Right lobe of liver (tissue), 6 donors: Measurements from ENCODE around the gene DTD2. TPM values are rescaled to one million over a fixed set of nuclear protein-coding genes. Genes with fewer than 3 reads are reported as not detected.
"Not testable (repeated sequence)": the region's sequence is repeated elsewhere in the genome, so short reads cannot be mapped to it uniquely, and the experiment has no call there.

Source experiments
- ATAC-seq, 4 donors: fragments of 200-7000 bp; cut with Tn5 transposase; one replicate each; pipeline ENCODE4 v1.9.1; 2020; ENCODE audit warnings: mild to moderate bottlenecking in 4 of 4, moderate library complexity in 4 of 4
- DNase-seq, 3 donors: peaks; one replicate each; pipeline ENCODE4 v3.0.0-alpha.2; 2020
- H3K27ac ChIP-seq, 3 donors: fragments of 200-600 bp; one replicate each; pipeline ENCODE4 v1.8.0; 2022
- H3K27me3 ChIP-seq, 2 donors: fragments of 200-600 bp; one replicate each; pipeline ENCODE4 v1.8.0; 2022
- H3K36me3 ChIP-seq, 4 donors: fragments of 200-600 bp; sonication (generic) in 1 of 4; one replicate each; pipeline versions ENCODE4 v1.5.1 to v1.8.0; 2017 to 2022; ENCODE audit warnings: control low read depth in 1 of 4
- H3K4me1 ChIP-seq, 4 donors: fragments of 200-600 bp; sonication (generic) in 1 of 4; one replicate each; pipeline versions ENCODE4 v1.5.1 to v1.8.0; 2017 to 2022; ENCODE audit warnings: control low read depth in 1 of 4
- H3K4me3 ChIP-seq, 3 donors: fragments of 200-600 bp; one replicate each; pipeline ENCODE4 v1.8.0; 2022
- H3K9me3 ChIP-seq, 4 donors: fragments of 200-600 bp; sonication (generic) in 1 of 4; one replicate each; pipeline versions ENCODE4 v1.5.1 to v1.8.0; 2017 to 2022; ENCODE audit warnings: control low read depth in 1 of 4
- POLR2A ChIP-seq: fragments of 450-650 bp; IDR thresholded peaks from one replicate; pipeline ENCODE4 v1.6.1; 2017; ENCODE audit warnings: antibody characterized with exemption, mild to moderate bottlenecking
- WGBS: methylation state at CpG from one replicate; pipeline ENCODE4 v1.1.6; 2018; ENCODE audit warnings: low coverage, low lambda C conversion rate; ENCODE audit not compliant: insufficient coverage; ENCODE audit errors: missing lambda C conversion rate; 5-methylcytosine and 5-hydroxymethylcytosine counted together
- intact Hi-C, 2 donors: fragments of 100-400 bp; cut with DNase I; formaldehyde crosslinking; loops; one replicate each; pipeline versions ENCODE4 v1.11.2 to v1.14.1; 2022
- total RNA-seq, 6 experiments: library from RNA; depleted of rRNA in 2 of 6; stranded (reverse); fragments of >200 nt in 2 of 6; fragmentation: NEBNext Ultra II Directional in 3 of 6; extraction: Animal tissue kit (Norgen Biotek cat#: 25700) in 3 of 6; gene quantifications; one replicate each; pipeline versions ENCODE4 v1.1.0 to v1.2.4, GENCODE V29; 2016 to 2023
- TF ChIP-seq, protein P1 (sequence below), 4 donors: fragments of 200-600 bp in 3 of 4; fragments of 450-650 bp in 1 of 4; IDR thresholded peaks; one replicate each; pipeline versions ENCODE4 v1.5.1 to v1.8.0; 2016 to 2022; ENCODE audit warnings: antibody characterized with exemption in 4 of 4, mild to moderate bottlenecking in 2 of 4
- donor health status: DM: no; HTN: yes; CAD: no.
- donor health status: DM: no; HTN: no; CAD: no.
- donor health status: DM: no; HTN: no; CAD: no.
- donor health status: DM: no; HTN: yes; CAD: no.
- donor health status: DM: no; HTN: yes; CAD: no.

Gene DTD2
- total RNA-seq, 6 experiments from 2014 or later: 8.1 to 20.0 (median 11.8) TPM

DNA sequence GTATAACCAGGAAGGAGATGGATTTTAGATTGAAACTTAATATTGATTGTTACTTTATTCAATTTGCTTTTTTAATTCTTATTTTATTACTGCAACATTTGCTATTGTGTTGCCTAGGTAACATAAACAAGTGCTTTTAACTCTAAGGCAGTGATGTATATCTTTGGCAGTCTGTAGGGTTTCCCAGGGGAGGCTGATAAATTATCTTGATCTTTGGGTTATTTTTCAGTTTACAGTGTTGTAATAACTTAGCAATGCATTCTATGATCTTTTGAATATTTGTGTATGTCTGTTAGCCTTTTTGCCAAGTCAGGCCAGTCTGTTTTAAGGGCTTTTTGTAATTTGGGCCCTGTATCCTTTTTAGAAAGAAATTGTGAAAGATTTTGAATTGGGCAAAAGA, 7.8 kb upstream of the DTD2 start:
- Histone ChIP-seq H3K27ac (no peak overlapping the region), H3K4me1 (no peaks in the 10 kb centered on the region), H3K27me3 (no peaks in the 10 kb centered on the region), H3K4me3 (no peak overlapping the region), H3K9me3 (no peaks in the 10 kb centered on the region), H3K36me3 (no peaks in the 10 kb centered on the region)
- intact Hi-C loops: no loop called here
- no peak for DNase-seq
- no peak for ATAC-seq
- no peak for TF ChIP-seq POLR2A
- TF ChIP-seq, protein P1, sequence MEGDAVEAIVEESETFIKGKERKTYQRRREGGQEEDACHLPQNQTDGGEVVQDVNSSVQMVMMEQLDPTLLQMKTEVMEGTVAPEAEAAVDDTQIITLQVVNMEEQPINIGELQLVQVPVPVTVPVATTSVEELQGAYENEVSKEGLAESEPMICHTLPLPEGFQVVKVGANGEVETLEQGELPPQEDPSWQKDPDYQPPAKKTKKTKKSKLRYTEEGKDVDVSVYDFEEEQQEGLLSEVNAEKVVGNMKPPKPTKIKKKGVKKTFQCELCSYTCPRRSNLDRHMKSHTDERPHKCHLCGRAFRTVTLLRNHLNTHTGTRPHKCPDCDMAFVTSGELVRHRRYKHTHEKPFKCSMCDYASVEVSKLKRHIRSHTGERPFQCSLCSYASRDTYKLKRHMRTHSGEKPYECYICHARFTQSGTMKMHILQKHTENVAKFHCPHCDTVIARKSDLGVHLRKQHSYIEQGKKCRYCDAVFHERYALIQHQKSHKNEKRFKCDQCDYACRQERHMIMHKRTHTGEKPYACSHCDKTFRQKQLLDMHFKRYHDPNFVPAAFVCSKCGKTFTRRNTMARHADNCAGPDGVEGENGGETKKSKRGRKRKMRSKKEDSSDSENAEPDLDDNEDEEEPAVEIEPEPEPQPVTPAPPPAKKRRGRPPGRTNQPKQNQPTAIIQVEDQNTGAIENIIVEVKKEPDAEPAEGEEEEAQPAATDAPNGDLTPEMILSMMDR (IDR thresholded peaks at IDR 0.05): no peak

DNA sequence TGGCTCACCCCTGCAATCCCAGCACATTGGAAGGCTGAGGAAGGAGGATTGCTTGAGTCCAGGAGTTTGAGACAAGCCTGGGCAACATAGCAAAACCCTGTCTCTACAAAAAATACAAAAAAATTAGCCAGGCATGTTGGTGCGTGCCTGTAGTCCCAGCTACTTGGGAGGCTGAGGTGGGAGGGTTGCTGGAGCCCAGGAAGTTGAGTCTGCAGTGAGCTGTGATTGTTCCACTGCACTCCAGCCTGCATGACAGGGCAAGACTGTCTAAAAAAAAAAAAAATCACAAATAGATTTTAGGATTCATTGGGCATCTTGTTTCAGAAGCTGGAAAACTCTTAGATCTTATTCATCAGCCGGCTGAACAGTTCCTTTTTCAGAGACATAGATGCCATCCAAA, 5.1 kb upstream of the DTD2 start:
- intact Hi-C loops, ATAC-seq, DNase-seq, H3K4me1 ChIP-seq, H3K4me3 ChIP-seq, H3K9me3 ChIP-seq, H3K27me3 ChIP-seq, H3K36me3 ChIP-seq, H3K27ac ChIP-seq: not testable (repeated sequence)
- WGBS: 85% methylated on average over 2 of the region's 2 CpGs

DNA sequence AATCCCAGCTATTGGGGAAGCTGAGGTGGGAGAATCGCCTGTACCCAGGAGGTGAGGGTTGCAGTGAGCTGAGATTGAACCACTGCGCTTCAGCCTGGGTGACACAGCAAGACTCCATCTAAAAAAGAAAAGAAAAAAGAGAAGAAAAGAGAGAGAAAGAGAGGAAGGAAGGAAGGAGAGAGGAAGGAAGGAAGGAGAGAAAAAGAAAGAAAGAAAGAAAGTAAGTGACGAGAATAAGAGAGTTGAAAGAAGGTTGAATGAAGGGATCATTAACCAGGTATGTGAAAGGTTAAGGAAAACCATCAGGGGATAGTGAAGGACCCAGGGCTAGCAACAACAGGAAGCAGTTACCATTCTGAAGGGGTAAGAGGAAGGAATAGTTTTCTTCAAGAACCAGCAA, 4.2 kb upstream of the DTD2 start:
- H3K27me3 ChIP-seq: no peaks in the 10 kb centered on the region
- H3K27ac ChIP-seq: no peak overlapping the region
- DNase-seq (no peak), ATAC-seq (no peak)
- WGBS: 81% methylated on average over 3 of the region's 3 CpGs
- H3K9me3 ChIP-seq: no peaks in the 10 kb centered on the region
- no peaks in the 10 kb centered on the region for H3K36me3 ChIP-seq
- H3K4me1 ChIP-seq: peaks cover 0 to 10% (median 0%) of the 10 kb centered on the region in 4 donors
- intact Hi-C loops: no loop called here
- TF ChIP-seq, protein P1 (IDR thresholded peaks at IDR 0.05): no peak
- TF ChIP-seq POLR2A: no peak
- no peak overlapping the region for H3K4me3 ChIP-seq

DNA sequence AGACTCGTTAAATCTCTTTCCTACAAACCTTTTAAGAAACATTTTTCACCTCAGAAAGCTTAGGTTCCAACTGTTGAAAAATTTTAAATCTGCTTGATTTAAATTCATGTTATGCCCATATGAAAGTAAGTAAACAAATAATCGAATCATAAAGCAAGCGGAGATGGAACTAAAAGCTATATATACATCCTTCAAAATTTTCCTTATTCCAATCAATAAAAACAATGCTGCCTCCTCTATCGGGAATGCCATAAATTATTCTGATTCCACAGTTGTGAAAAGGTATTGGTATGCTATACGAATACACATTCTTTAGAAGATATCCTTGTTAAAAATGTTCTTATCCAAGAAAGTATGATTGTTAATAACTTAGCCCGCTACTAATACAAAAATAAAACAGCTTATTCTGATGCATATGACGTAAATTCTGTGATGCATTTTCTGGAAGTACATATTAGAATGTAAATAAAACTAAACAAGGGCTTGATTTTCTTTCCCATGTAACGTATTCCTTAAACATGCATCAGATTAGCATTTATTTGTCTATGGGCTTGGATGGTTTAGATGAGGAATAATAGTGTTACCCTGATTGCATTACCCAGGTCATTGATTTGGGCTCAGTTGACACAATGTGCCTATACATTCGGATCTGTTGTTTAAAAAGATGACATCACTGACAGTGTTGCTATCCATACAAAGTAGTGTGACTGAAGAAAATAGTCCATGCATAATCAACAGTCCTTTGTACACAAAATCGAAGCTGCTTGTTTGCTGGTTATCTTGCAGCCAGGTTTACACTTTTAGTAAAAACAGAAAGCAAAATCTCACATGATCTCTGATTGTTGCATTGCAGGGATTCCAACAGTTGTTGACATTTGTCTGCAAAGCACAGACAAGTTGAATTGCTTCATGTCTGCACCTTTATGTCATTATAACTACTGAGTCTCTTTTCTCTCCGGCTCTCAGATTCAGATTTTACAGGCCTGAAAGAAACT, 656 bp upstream of the DTD2 start:
- Histone ChIP-seq H3K4me3 (peak overlapping the region; percentile 2 to 88 (median 86)), H3K27ac (peak overlapping the region; percentile 36 to 82 (median 80)), H3K9me3 (no peaks in the 10 kb centered on the region), H3K27me3 (no peaks in the 10 kb centered on the region), H3K4me1 (peaks cover 0 to 16% (median 3%) of the 10 kb centered on the region in 4 donors), H3K36me3 (peaks cover 0 to 2% (median 0%) of the 10 kb centered on the region in 4 donors)
- ATAC-seq (peak; percentile 19 to 49 (median 36)), DNase-seq (no peak)
- TF ChIP-seq, protein P1 (IDR thresholded peaks at IDR 0.05): no peak
- TF ChIP-seq POLR2A: no peak
- WGBS: 22% methylated on average over 11 of the region's 11 CpGs
- intact Hi-C loops: no loop called here

DNA sequence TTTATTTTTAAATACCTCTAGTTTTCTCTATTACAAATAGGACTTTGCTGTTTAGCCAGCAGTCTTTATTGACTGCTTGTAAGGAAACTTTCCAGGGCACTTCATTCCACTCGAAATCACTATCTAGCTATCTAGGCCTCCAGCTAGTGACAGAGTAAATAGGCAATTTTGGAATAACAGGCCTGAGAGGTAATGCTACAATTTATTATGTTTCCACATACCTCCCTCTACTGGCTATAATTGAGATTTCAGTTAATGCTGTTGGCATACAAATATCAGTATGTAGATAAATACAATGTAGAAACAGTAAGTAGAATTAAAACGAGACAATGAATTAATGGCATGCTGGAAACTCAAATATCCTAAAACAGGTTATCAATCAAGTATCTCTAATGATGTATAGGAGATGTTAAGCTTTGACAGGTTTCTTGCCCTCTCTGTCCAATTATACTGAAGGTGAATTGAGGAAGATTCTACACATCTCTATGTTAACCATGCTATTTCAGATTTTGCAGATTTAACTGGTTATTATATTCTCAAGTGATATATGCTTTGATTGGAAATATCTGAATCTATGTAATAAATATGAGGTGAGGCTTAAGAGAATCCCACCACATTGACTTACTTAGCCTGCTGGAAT, 7.2 kb downstream of the DTD2 start:
- Histone ChIP-seq H3K36me3 (peaks cover 0 to 18% (median 5%) of the 10 kb centered on the region in 4 donors), H3K27ac (no peak overlapping the region), H3K27me3 (no peaks in the 10 kb centered on the region), H3K4me3 (no peak overlapping the region), H3K9me3 (no peaks in the 10 kb centered on the region), H3K4me1 (peaks cover 0 to 7% (median 0%) of the 10 kb centered on the region in 4 donors)
- DNase-seq: no peak
- whole genome bisulfite sequencing: 4% methylated on average over 2 of the region's 2 CpGs
- TF ChIP-seq POLR2A: no peak
- TF ChIP-seq, protein P1 (IDR thresholded peaks at IDR 0.05): peak; percentile 54 to 65 (median 60)
- intact Hi-C loops: no loop called here
- ATAC-seq: peak; percentile 78 to 95 (median 83)
